ENCODE data around the gene YKT6. TPM values are rescaled to one million over a fixed set of nuclear protein-coding genes. Genes with fewer than 3 reads are reported as not detected.
A peak's percentile ranks its signal among the peaks of the same experiment; 100 is the strongest.

Gene YKT6
- polyA plus RNA-seq, 3 donors = 76.8 to 77.6 (median 77.0) TPM

GRCh38 chr7:44251881-44252280 lies 51.1 kb downstream of the YKT6 start:
- DNase-seq (ENCODE audit: low read depth in 3 of 3, low spot score in 2 of 3) = no peak

GRCh38 chr7:44256459-44256858 lies 55.7 kb downstream of the YKT6 start:
- no peak for DNase-seq (ENCODE audit: low read depth in 3 of 3, low spot score in 2 of 3)

- no peak for DNase-seq (ENCODE audit: low read depth in 3 of 3, low spot score in 2 of 3)
These were observed 56.4 kb downstream of the YKT6 start for GRCh38 chr7:44257213-44257612.

- DNase-seq (ENCODE audit: low read depth in 3 of 3, low spot score in 2 of 3) = peak; percentile 15 to 27 (median 16)
These were observed 57.0 kb downstream of the YKT6 start for GRCh38 chr7:44257618-44258422.

- no peak for DNase-seq (ENCODE audit: low read depth in 3 of 3, low spot score in 2 of 3)
These were observed 57.6 kb downstream of the YKT6 start for GRCh38 chr7:44258423-44258760.

- DNase-seq (ENCODE audit: low read depth in 3 of 3, low spot score in 2 of 3) = no peak
These were observed 58.2 kb downstream of the YKT6 start for GRCh38 chr7:44258865-44259546.

GRCh38 chr7:44259547-44260457 lies 59.0 kb downstream of the YKT6 start:
- DNase-seq (ENCODE audit: low read depth in 3 of 3, low spot score in 2 of 3) = no peak

- DNase-seq (ENCODE audit: low read depth in 3 of 3, low spot score in 2 of 3) = no peak
These were observed 60.5 kb downstream of the YKT6 start for GRCh38 chr7:44261240-44261639.

GRCh38 chr7:44262031-44262430 lies 61.3 kb downstream of the YKT6 start:
- no peak for DNase-seq (ENCODE audit: low read depth in 3 of 3, low spot score in 2 of 3)

- DNase-seq (ENCODE audit: low read depth in 3 of 3, low spot score in 2 of 3) = no peak
These were observed 62.7 kb downstream of the YKT6 start for GRCh38 chr7:44263326-44264082.

Other genes starting within 250 kb of the YKT6 start
- gene SPDYE1, start 203.1 kb upstream of the YKT6 start, polyA plus RNA-seq (ENCODE audit: insufficient read length in 3 of 3) = under 1 TPM; 0.27 to 0.62 (median 0.39) TPM
- 10 to 100 TPM; 56.7 to 69.2 (median 65.4) TPM for gene DBNL, start 156.3 kb upstream of the YKT6 start, polyA plus RNA-seq (ENCODE audit: insufficient read length in 3 of 3)
- 1 to 10 TPM; 1.2 to 2.9 (median 1.5) TPM for gene PGAM2, start 135.4 kb upstream of the YKT6 start, polyA plus RNA-seq (ENCODE audit: insufficient read length in 3 of 3)
- 10 to 100 TPM; 17.2 to 18.1 (median 17.9) TPM for gene POLM, start 118.4 kb upstream of the YKT6 start, polyA plus RNA-seq (ENCODE audit: insufficient read length in 3 of 3)
- gene AEBP1, start 96.6 kb upstream of the YKT6 start, polyA plus RNA-seq (ENCODE audit: insufficient read length in 3 of 3) = 10 to 100 TPM; 57.3 to 60.0 (median 59.1) TPM
- 100 to 1,000 TPM in 2 of 3 donors, 10 to 100 TPM in 1; 99.5 to 127 (median 117) TPM for gene POLD2, start 77.4 kb upstream of the YKT6 start, polyA plus RNA-seq (ENCODE audit: insufficient read length in 3 of 3)
- 10 to 100 TPM in 1 of 3 donors, 1 to 10 TPM in 1, under 1 TPM in 1; 0.35 to 12.5 (median 4.5) TPM for gene MYL7, start 59.6 kb upstream of the YKT6 start, polyA plus RNA-seq (ENCODE audit: insufficient read length in 3 of 3)
- gene GCK, start 11.5 kb upstream of the YKT6 start, polyA plus RNA-seq (ENCODE audit: insufficient read length in 3 of 3) = 1 to 10 TPM; 2.5 to 3.6 (median 3.4) TPM
- gene CAMK2B, start 124.6 kb downstream of the YKT6 start, polyA plus RNA-seq (ENCODE audit: insufficient read length in 3 of 3) = 1 to 10 TPM; 1.6 to 2.7 (median 1.7) TPM

All from right renal cortex interstitium (tissue), 3 donors.